ENCODE data around the gene LY6G6C.

LY6G6C gene

GRCh38 chr6:31740397-31741223, 19.1 kb upstream of the LY6G6C start:
- DNase-seq, result no peak

- DNase-seq, result peak; percentile 97 to 99
Measured at GRCh38 chr6:31739639-31740396, 18.3 kb upstream of the LY6G6C start, which contains the start of gene MSH5. Gene MSH5 (plus strand): TSS chr6:31740005. CDS start chr6:31740467, 462 bp downstream.

GRCh38 chr6:31737991-31738979, 16.7 kb upstream of the LY6G6C start:
- DNase-seq, result peak; percentile 65 to 75

DNA sequence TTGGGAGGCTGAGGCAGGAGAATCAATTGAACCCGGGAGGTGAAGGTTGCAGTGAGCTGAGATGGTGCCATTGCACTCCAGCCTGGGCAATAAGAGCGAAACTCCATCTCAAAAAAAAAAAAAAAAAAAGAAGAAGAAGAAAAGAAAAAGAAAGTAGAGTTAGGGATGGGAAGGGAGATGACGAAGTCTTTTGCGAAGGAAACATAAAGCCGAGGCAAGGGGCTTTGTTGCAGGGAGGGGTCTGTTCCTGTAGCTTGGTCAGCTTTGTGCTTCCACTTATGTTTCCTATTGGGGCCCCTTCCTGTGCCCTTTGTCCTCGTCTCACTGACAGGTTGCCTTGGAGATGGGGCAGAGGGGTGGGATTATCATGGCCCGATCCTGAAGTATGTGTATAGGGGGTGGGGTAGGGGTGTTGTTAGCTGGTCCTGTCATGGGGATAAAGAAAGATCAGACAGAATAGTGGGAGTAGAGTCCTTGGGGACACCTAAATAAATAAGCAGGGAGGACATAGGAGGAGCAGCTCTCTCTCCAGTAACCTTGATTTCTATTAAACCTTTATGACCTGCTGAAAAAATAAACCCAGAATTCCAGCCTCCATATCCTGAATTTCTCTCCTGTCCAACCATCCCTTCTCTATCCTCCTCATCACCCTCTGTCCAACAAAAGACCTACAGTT, 15.9 kb upstream of the LY6G6C start:
- DNase-seq, result peak; percentile 53 to 66

GRCh38 chr6:31736768-31737314, 15.3 kb upstream of the LY6G6C start:
- DNase-seq, result no peak

DNA sequence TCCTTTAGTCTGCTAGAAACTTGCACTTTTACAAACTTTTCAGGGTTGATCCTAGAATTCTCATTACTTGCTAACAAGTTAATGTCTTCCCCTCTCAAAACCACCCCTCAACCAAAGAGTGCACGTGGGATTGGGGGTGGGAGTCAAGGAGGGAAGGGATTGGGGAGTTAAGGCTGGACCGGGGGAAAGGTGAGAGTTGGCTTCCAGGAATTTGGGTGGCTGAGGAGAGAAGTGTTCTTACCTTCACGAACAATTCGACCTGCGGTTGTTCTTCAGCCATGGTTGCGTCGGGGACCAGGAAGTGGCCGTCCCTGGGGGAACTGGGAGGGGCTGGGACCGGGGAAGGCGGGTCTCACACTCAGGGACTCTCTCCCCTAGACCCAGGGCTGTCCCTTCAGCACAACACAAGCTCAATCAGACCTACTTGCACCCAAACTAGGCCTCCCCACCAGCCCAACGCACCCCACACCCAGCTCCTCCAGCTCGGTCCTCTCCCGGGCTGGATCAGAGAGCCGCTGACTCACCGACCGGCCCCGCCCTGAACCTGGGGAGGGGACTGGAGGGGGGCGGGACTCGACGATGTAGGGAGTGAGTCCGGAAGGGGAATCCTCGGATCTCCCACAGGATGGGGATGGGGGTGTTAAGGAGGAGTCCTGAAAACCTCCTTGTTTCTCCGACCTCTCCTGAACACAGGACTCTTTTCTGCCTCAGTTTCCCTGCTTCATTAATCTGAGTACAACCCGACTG, 14.6 kb upstream of the LY6G6C start, which contains the start of gene CLIC1:
CLIC1 (minus strand) TSS at position 510 of the 747 bp plus-strand sequence; CDS start at position 280, 230 bp downstream.
- peak; percentile 58 to 89 for DNase-seq

DNA sequence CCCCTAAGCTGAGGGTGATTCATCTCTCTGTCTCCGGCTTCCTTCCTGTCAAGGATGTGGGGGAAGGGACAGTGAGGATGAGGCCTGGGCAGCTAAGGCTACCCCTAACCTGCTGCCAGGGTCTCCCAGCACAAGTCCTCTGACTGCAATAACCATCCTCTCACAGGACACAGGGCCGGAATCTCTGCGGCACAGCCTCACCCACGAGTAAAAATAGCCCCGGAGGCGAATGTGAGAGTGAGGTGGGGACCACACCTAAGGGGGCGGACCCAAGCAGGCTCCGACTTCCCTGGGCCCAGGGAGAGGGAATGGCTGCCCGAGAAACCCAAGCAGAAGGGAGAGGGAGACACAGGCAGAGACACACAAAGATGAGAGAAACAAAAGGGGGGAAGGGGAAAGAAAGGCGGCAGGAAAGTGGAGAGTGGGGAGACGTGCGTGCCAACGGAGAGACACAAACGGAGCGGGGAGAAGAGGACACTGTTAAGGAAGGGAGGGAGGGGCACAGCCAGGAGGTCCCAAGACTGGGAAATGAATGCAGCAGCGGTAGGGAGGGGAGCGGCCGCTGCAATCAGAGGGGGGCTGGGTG, 13.4 kb upstream of the LY6G6C start:
- peak in 1 of 2 experiments; percentile 36 for DNase-seq

DNA sequence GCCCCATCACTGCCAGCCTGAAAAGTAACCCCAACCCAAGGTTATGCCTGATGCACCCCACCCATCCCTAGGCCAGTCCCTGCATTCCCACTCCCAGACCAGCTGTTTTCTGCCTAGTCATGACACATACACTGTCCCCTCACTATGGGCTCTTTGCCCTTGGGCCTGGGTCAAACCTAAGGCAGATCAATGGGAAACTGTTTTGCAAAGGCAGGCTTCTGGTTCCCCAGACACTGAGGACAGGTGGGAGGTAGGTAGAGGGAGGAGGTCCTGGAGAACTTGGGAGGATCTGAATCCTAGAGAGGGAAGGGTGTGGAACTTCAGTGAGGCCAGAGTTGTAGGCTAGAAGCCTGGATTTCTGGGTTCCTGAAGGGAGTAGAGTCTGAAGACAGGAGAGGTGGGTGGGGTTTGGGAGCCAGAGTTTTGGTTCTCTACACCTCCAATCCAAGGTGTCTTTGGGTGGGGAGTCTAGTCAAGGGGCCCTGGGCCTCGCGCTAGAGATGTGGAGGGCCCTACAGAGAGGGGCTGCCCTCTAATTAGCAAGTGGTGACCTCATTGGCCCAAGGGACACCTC, 12.8 kb upstream of the LY6G6C start:
- no peak for DNase-seq

DNA sequence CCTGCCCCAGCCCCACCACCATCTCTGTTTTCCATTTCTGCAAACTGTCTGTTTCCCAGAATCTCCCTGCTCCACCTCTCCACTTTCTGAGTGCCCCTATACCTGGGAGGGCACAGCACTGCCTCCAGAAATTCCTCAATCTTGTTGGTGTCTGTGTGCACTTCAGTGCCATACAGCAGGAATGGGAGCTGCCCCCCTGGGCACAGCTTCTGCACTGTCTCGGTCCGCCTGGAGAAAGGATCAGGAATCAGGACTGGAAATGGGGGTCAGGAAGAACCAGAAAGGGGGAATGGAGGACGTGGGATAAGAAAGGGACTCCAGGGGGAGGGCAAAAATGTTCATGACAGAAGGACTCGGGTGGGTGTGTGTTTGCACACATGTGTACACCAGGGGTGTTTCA, 12.2 kb upstream of the LY6G6C start:
- DNase-seq, result no peak

DNA sequence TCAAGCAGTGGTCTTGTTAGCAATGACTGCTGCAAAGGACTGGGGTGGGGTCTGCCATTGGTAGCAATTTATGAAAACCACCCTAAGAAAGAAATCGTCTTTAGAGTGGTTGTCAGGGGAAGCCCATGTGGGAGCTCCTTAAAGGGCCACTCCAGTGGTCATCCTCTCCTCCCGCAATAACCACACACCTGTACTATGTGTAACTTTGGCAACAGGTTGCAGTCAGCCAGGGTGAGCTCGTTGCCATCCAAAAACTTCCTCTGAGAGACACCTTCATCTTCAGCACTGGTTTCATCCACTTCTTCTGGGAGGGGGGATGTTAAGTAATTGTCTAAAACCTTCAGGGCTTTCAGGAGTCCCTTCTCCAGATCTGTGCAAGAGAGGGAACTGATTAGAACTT, 10.5 kb upstream of the LY6G6C start:
- DNase-seq, result no peak

- DNase-seq, result no peak
Measured at GRCh38 chr6:31730631-31731086, 9.1 kb upstream of the LY6G6C start.

DNA sequence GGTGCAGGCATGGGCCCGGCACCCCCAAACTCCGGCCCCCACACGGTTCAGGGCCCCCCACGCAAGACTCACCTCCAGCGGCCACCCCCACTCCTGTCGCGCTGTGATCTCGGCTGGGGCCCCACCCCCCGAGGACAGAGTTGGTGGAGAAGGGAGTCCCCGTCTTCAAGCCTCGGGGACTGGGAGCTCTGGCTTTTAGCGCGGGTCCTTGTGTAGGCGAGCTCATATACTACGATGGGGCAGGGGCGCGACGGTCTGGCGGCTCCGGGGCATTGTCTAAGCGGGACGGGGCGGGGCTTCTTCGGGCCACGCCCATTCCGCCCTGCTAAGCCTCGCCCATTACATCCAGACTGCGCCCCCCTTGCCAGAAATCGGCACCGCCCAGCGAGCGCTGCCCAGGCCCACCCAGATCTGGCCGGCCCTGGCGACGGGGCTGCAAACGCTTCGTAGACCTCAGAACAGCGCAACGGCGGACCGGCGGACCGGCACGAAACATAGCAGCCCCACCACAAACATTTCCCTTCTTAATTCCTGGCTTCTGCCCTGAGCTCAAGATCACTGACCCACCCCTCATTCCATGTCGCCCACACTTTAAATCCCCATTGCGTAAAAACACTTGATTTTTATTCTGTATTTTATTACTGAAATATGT, 8.6 kb upstream of the LY6G6C start:
- DNase-seq, result peak; percentile 69 to 88

GRCh38 chr6:31729515-31729978, 8.0 kb upstream of the LY6G6C start:
- peak; percentile 85 to 95 for DNase-seq

DNA sequence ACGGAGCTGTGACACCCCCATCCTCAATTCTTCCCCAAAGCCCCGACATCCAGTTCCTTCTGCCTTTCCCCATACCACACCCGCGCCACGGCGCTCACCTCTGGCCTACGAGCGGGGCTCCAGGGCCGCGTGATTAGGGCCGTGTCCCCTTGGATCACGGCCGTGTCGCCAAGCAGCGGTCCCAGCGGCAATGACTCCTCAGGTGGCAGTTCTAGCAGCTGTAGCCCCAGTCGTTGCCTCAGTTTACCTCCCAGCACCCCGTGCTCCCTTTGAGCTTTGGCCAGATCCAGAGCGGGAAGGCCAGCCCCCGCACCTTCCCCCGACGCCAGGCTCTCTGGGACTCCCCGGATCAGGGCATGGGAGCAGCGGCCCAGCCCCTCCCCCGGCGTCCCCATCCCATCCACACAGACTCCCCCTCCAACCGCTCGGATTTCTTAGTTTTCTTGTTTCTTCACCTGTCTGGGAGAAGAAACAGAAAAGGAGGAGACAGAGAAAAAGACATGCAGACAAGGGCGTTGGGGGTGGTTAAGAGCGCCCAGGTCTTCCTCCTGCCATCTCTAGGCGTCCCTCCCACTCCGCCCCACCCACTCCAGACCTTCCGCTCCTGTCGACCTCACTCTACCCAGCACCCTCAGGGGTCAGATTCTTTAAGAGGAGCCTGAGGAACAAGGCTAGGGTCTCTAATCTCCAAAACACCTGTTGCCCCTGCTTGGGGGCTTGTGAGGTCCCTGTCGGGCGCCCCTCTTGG, 7.4 kb upstream of the LY6G6C start, which contains the start of gene DDAH2:
DDAH2 (minus strand) TSS at position 533 of the 748 bp plus-strand sequence; CDS start at position 395, 138 bp downstream.
- no peak for DNase-seq

GRCh38 chr6:31727717-31728671, 6.4 kb upstream of the LY6G6C start:
- no peak for DNase-seq

GRCh38 chr6:31727034-31727716, 5.6 kb upstream of the LY6G6C start:
- DNase-seq, result no peak

Data from NCI-H526 (cell line).